Measurements from ENCODE around the gene FAM209A.
"Not testable (repeated sequence)": the region's sequence is repeated elsewhere in the genome, so short reads cannot be mapped to it uniquely, and the experiment has no call there.

The FAM209A gene

GRCh38 chr20:56564526-56564925 lies 40.0 kb downstream of the FAM209A start:
- H3K36me3 ChIP-seq (ENCODE audit: insufficient read depth, low read length); H3K4me1 ChIP-seq (ENCODE audit: insufficient read depth, low read length); H3K9ac ChIP-seq (ENCODE audit: low read depth, low read length); H3K9me3 ChIP-seq (ENCODE audit: control insufficient read depth, insufficient read depth, low read length): not testable (repeated sequence)

DNA sequence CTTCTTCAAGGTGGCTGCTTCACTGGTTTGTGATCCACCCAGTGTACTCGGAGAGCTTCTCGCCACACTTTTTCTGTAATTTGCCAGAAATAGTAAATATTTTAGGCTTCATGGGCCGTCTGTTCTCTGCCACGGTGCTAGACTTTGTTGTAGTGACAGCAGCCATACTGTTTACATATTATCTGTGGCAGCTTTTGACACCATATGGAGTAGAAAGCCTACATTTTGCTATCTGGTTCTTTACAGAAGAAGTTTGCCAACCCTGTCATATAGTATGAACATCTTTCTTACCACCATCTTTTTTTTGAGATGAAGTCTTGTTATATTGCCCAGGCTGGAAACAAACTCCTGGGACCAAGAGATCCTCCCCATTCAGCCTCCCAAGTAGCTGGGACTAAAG lies 41.0 kb downstream of the FAM209A start:
- Histone ChIP-seq H3K36me3 (ENCODE audit: insufficient read depth, low read length) (no peaks in the 10 kb centered on the region), H3K4me1 (ENCODE audit: insufficient read depth, low read length) (peaks cover 5% of the 10 kb centered on the region; the same call in 1 of the 2 replicates), H3K9me3 (ENCODE audit: control insufficient read depth, insufficient read depth, low read length) (no peaks in the 10 kb centered on the region), H3K9ac (ENCODE audit: low read depth, low read length) (no peak overlapping the region)

- Histone ChIP-seq H3K9me3 (ENCODE audit: control insufficient read depth, insufficient read depth, low read length) (no peaks in the 10 kb centered on the region), H3K4me1 (ENCODE audit: insufficient read depth, low read length) (peaks cover 5% of the 10 kb centered on the region; the same call in 1 of the 2 replicates), H3K9ac (ENCODE audit: low read depth, low read length) (no peak overlapping the region), H3K36me3 (ENCODE audit: insufficient read depth, low read length) (no peaks in the 10 kb centered on the region)
Observed at GRCh38 chr20:56566621-56567020, 42.1 kb downstream of the FAM209A start.

DNA sequence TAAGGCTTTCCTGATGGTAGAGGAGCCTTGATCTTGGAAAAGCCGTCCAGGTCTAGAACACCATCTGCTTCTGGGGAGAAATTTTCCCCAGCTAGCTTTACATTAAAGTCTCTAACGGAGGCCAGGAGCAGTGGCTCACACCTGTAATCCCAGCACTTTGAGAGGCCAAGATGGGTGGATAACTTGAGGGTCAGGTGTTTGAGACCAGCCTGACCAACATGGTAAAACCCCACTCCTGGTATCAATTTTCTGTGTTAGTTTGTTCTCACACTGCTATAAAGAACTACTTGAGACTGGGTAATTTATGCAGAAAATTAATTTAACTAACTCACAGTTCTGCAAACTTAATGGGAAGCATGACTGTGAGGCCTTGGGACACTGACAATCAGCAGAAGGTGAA lies 46.3 kb downstream of the FAM209A start:
- peaks cover 2% of the 10 kb centered on the region; the same call in 1 of the 2 replicates for H3K9me3 ChIP-seq (ENCODE audit: control insufficient read depth, insufficient read depth, low read length)
- no peak overlapping the region for H3K9ac ChIP-seq (ENCODE audit: low read depth, low read length)
- no peaks in the 10 kb centered on the region for H3K36me3 ChIP-seq (ENCODE audit: insufficient read depth, low read length)
- peaks cover 5% of the 10 kb centered on the region; the same call in 1 of the 2 replicates for H3K4me1 ChIP-seq (ENCODE audit: insufficient read depth, low read length)

GRCh38 chr20:56572172-56572571 lies 47.6 kb downstream of the FAM209A start:
- Histone ChIP-seq H3K9ac (ENCODE audit: low read depth, low read length) (no peak overlapping the region), H3K4me1 (ENCODE audit: insufficient read depth, low read length) (no peaks in the 10 kb centered on the region), H3K9me3 (ENCODE audit: control insufficient read depth, insufficient read depth, low read length) (peaks cover 2% of the 10 kb centered on the region; the same call in 1 of the 2 replicates), H3K36me3 (ENCODE audit: insufficient read depth, low read length) (no peaks in the 10 kb centered on the region)

- H3K9ac ChIP-seq (ENCODE audit: low read depth, low read length): no peak overlapping the region
- H3K36me3 ChIP-seq (ENCODE audit: insufficient read depth, low read length): no peaks in the 10 kb centered on the region
- H3K4me1 ChIP-seq (ENCODE audit: insufficient read depth, low read length): peaks cover 1% of the 10 kb centered on the region; the same call in 1 of the 2 replicates
- peaks cover 2% of the 10 kb centered on the region; the same call in 1 of the 2 replicates for H3K9me3 ChIP-seq (ENCODE audit: control insufficient read depth, insufficient read depth, low read length)
Observed at GRCh38 chr20:56573986-56574385, 49.4 kb downstream of the FAM209A start.

GRCh38 chr20:56574531-56575142 lies 50.1 kb downstream of the FAM209A start:
- Histone ChIP-seq H3K9me3 (ENCODE audit: control insufficient read depth, insufficient read depth, low read length) (peaks cover 2% of the 10 kb centered on the region; the same call in 1 of the 2 replicates), H3K36me3 (ENCODE audit: insufficient read depth, low read length) (no peaks in the 10 kb centered on the region), H3K4me1 (ENCODE audit: insufficient read depth, low read length) (peaks cover 8% of the 10 kb centered on the region; the same call in 1 of the 2 replicates), H3K9ac (ENCODE audit: low read depth, low read length) (no peak overlapping the region)

- Histone ChIP-seq H3K36me3 (ENCODE audit: insufficient read depth, low read length) (no peaks in the 10 kb centered on the region), H3K9ac (ENCODE audit: low read depth, low read length) (no peak overlapping the region), H3K4me1 (ENCODE audit: insufficient read depth, low read length) (peaks cover 8% of the 10 kb centered on the region; the same call in 1 of the 2 replicates), H3K9me3 (ENCODE audit: control insufficient read depth, insufficient read depth, low read length) (peaks cover 2% of the 10 kb centered on the region; the same call in 1 of the 2 replicates)
Observed at GRCh38 chr20:56575157-56575556, 50.6 kb downstream of the FAM209A start.

Data from ES-I3 (cell line).